Esophagus (tissue), 2 donors: Measurements from ENCODE around the gene MZB1. TPM values are rescaled to one million over a fixed set of nuclear protein-coding genes. Genes with fewer than 3 reads are reported as not detected.

Experiments
- H3K27ac ChIP-seq, 2 donors: one replicate each; pipeline ENCODE4 v1.5.1; 2013; ENCODE audit warnings: low read depth in 2 of 2, mild to moderate bottlenecking in 2 of 2, inconsistent platforms in 1 of 2, low read length in 1 of 2, moderate library complexity in 1 of 2
- H3K27me3 ChIP-seq, 2 donors: one replicate each; pipeline ENCODE4 v1.6.1; 2013; ENCODE audit warnings: low read length in 2 of 2, control low read depth in 1 of 2, mild to moderate bottlenecking in 1 of 2; ENCODE audit not compliant: insufficient read depth in 2 of 2, control insufficient read depth in 1 of 2
- H3K36me3 ChIP-seq, 2 donors: one replicate each; pipeline ENCODE4 v1.6.1; 2013; ENCODE audit warnings: low read length in 1 of 2; ENCODE audit not compliant: control insufficient read depth in 2 of 2, insufficient read depth in 2 of 2
- H3K4me1 ChIP-seq, 2 donors: one replicate each; pipeline ENCODE4 v1.6.1; 2013; ENCODE audit warnings: low read length in 1 of 2; ENCODE audit not compliant: control insufficient read depth in 2 of 2, insufficient read depth in 2 of 2
- H3K4me3 ChIP-seq, 2 donors: one replicate each; pipeline ENCODE4 v1.5.1; 2013; ENCODE audit warnings: low read length in 2 of 2, mild to moderate bottlenecking in 2 of 2, low read depth in 1 of 2, moderate library complexity in 1 of 2
- H3K9me3 ChIP-seq, 2 donors: one replicate each; pipeline ENCODE4 v1.6.1; 2013; ENCODE audit warnings: mild to moderate bottlenecking in 2 of 2, low read depth in 1 of 2, low read length in 1 of 2, moderate library complexity in 1 of 2; ENCODE audit not compliant: control insufficient read depth in 2 of 2, insufficient read depth in 1 of 2
- WGBS, 2 donors: extraction: QIAGEN DNeasy Blood & Tissue Kit; methylation state at CpG; one replicate each; pipeline ENCODE4 v1.1.7; 2013; 5-methylcytosine and 5-hydroxymethylcytosine counted together
- polyA plus RNA-seq, 2 donors: library from polyadenylated mRNA; stranded (reverse); fragments of 200-250 nt; gene quantifications; one replicate each; pipeline ENCODE4 v1.2.3, GENCODE V29; 2013
- donor health status: healthy with polysubstance abuse.
- donor health status: Bipolar disorder and iron deficiency.

The MZB1 gene
- polyA plus RNA-seq, 2 donors, result 0.47 to 0.67 TPM

DNA sequence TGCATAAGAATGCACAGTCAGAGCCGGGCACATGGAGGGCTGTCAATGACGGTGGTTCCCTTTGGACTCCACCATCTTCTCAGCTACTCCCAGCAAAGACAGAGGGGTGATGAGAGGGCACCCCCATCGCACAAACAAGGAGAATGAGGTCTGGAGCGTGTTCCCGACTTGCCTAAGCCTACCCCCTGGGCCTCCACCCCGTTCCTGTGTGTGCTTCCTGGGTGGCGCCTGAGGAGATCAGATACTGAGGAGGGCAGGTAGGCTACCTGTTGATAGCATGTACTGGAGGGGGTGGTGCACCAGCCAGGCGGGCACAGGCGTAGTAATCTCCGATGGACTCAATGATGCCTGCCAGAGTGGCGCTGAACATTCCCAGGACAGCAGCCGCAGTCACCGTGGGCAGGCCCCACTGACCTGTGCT lies 10.8 kb downstream of the MZB1 start:
- no peaks in the 10 kb centered on the region for H3K9me3 ChIP-seq
- no peak overlapping the region for H3K4me3 ChIP-seq
- peaks cover under 1 to 7% of the 10 kb centered on the region in 2 donors for H3K4me1 ChIP-seq
- peaks cover 0 to 4% of the 10 kb centered on the region in 2 donors for H3K36me3 ChIP-seq
- WGBS, 2 donors, result 63 to 71% methylated on average over 13 of the region's 13 CpGs
- no peak overlapping the region for H3K27ac ChIP-seq
- H3K27me3 ChIP-seq, result no peaks in the 10 kb centered on the region

- Histone ChIP-seq H3K4me1 (peaks cover 0 to 11% of the 10 kb centered on the region in 2 donors), H3K9me3 (no peaks in the 10 kb centered on the region), H3K4me3 (no peak overlapping the region), H3K27ac (no peak overlapping the region), H3K27me3 (no peaks in the 10 kb centered on the region), H3K36me3 (peaks cover 0 to 4% of the 10 kb centered on the region in 2 donors)
- WGBS, 2 donors, result 68 to 71% methylated on average over 43 to 47 of the region's 47 CpGs
Observed at GRCh38 chr5:139378101-139378825, 11.4 kb downstream of the MZB1 start.

GRCh38 chr5:139377226-139377625 lies 12.5 kb downstream of the MZB1 start:
- peaks cover 0 to 4% of the 10 kb centered on the region in 2 donors for H3K36me3 ChIP-seq
- H3K27ac ChIP-seq, result no peak overlapping the region
- no peak overlapping the region for H3K4me3 ChIP-seq
- no peaks in the 10 kb centered on the region for H3K9me3 ChIP-seq
- WGBS, 2 donors, result 85 to 86% methylated on average over 3 of the region's 3 CpGs
- H3K27me3 ChIP-seq, result no peaks in the 10 kb centered on the region
- H3K4me1 ChIP-seq, result peaks cover 0 to 11% of the 10 kb centered on the region in 2 donors

DNA sequence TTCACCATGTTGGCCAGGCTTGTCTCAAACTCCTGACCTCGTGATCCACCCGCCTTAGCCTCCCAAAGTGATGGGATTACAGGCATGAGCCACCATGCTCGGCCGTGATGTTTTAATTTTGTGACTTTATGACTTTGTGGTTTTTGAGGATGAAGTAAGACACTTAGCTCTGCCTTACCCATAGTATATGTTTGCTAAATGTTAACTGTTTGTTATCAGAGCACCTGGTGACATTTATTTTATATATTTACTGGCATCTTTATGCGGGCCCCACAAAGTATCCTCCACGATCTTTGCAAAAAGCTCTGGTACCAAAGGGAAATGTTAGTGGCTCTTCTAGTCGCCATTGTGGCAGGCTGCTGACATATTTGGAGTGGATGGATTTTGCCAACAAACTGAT lies 13.3 kb downstream of the MZB1 start:
- Histone ChIP-seq H3K4me3 (no peak overlapping the region), H3K4me1 (peaks cover 0 to 8% of the 10 kb centered on the region in 2 donors), H3K27me3 (no peaks in the 10 kb centered on the region), H3K36me3 (peaks cover 3 to 5% of the 10 kb centered on the region in 2 donors), H3K27ac (no peak overlapping the region), H3K9me3 (no peaks in the 10 kb centered on the region)
- 93% methylated on average over 7 of the region's 7 CpGs for WGBS, 2 donors

- H3K4me1 ChIP-seq, result peaks cover 0 to 8% of the 10 kb centered on the region in 2 donors
- no peak overlapping the region for H3K27ac ChIP-seq
- peaks cover 3 to 5% of the 10 kb centered on the region in 2 donors for H3K36me3 ChIP-seq
- H3K4me3 ChIP-seq, result no peak overlapping the region
- 88 to 96% methylated on average over 2 of the region's 2 CpGs for WGBS, 2 donors
- H3K9me3 ChIP-seq, result no peaks in the 10 kb centered on the region
- H3K27me3 ChIP-seq, result no peaks in the 10 kb centered on the region
Observed at GRCh38 chr5:139374909-139375308, 14.8 kb downstream of the MZB1 start.

GRCh38 chr5:139371482-139372435 lies 18.0 kb downstream of the MZB1 start:
- Histone ChIP-seq H3K9me3 (no peaks in the 10 kb centered on the region), H3K4me3 (no peak overlapping the region), H3K27ac (no peak overlapping the region), H3K27me3 (no peaks in the 10 kb centered on the region), H3K36me3 (peaks cover 5 to 6% of the 10 kb centered on the region in 2 donors), H3K4me1 (peaks cover 0 to 4% of the 10 kb centered on the region in 2 donors)
- WGBS, 2 donors, result 82 to 84% methylated on average over 7 of the region's 7 CpGs

- WGBS, 2 donors, result 77 to 81% methylated on average over 1 of the region's 1 CpG
- Histone ChIP-seq H3K4me1 (peaks cover 0 to 4% of the 10 kb centered on the region in 2 donors), H3K36me3 (peaks cover 6 to 9% of the 10 kb centered on the region in 2 donors), H3K4me3 (no peak overlapping the region), H3K27ac (no peak overlapping the region), H3K27me3 (no peaks in the 10 kb centered on the region), H3K9me3 (no peaks in the 10 kb centered on the region)
Observed at GRCh38 chr5:139369181-139369580, 20.5 kb downstream of the MZB1 start.

GRCh38 chr5:139368613-139369012 lies 21.1 kb downstream of the MZB1 start:
- WGBS, 2 donors, result 75 to 81% methylated on average over 2 of the region's 2 CpGs
- Histone ChIP-seq H3K27me3 (no peaks in the 10 kb centered on the region), H3K36me3 (peaks cover 6 to 14% of the 10 kb centered on the region in 2 donors), H3K4me3 (no peak overlapping the region), H3K27ac (no peak overlapping the region), H3K4me1 (peaks cover 0 to 2% of the 10 kb centered on the region in 2 donors), H3K9me3 (no peaks in the 10 kb centered on the region)

DNA sequence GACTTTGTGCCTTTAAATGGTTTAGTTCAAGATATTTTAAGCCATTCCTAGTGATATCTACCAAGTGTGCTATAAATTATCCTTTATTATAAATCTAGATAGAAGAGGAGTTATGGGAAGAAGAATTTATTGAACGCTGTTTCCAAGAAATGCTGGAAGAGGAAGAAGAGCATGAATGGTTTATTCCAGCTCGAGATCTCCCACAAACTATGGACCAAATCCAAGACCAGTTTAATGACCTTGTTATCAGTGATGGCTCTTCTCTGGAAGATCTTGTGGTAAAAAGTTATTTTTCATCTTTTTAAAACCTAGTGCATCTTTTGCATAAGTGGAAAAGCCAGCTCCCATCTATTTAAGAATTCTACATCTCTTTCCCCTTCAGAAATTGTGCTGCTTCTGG lies 25.2 kb downstream of the MZB1 start:
- no peak overlapping the region for H3K27ac ChIP-seq
- H3K27me3 ChIP-seq, result no peaks in the 10 kb centered on the region
- H3K4me3 ChIP-seq, result no peak overlapping the region
- peaks cover 3 to 11% of the 10 kb centered on the region in 2 donors for H3K36me3 ChIP-seq
- H3K4me1 ChIP-seq, result no peaks in the 10 kb centered on the region
- WGBS, 2 donors, result 75 to 94% methylated on average over 2 of the region's 2 CpGs
- H3K9me3 ChIP-seq, result no peaks in the 10 kb centered on the region
